KMS-11 (cell line): ENCODE measurements around the gene ASIC3.

ENCODE experiments used
- H2AFZ ChIP-seq: fragments of 200-600 bp; sonication (generic); 2 replicates; pipeline ENCODE4 v1.6.1; 2016; ENCODE audit warnings: antibody characterized with exemption, mixed run types, low read depth
- H3K27ac ChIP-seq: fragments of 200-600 bp; sonication (generic); 2 replicates; pipeline ENCODE4 v1.6.1; 2016; ENCODE audit warnings: mild to moderate bottlenecking, mixed run types
- H3K27me3 ChIP-seq: fragments of 200-600 bp; sonication (generic); 2 replicates; pipeline ENCODE4 v1.6.1; 2017; ENCODE audit warnings: mild to moderate bottlenecking, low read depth, mixed run types, moderate library complexity; ENCODE audit not compliant: insufficient read depth
- H3K36me3 ChIP-seq: fragments of 200-600 bp; sonication (generic); 2 replicates; pipeline ENCODE4 v1.6.1; 2017; ENCODE audit warnings: mild to moderate bottlenecking, mixed run types; ENCODE audit not compliant: insufficient read depth
- H3K4me1 ChIP-seq: fragments of 200-600 bp; sonication (generic); 2 replicates; pipeline ENCODE4 v1.6.1; 2016; ENCODE audit warnings: mild to moderate bottlenecking, low read depth, mixed run types; ENCODE audit not compliant: poor library complexity, severe bottlenecking
- H3K4me2 ChIP-seq: fragments of 200-600 bp; sonication (generic); 2 replicates; pipeline ENCODE4 v1.7.0; 2016; ENCODE audit warnings: mild to moderate bottlenecking, mixed run types
- H3K4me3 ChIP-seq: fragments of 200-600 bp; sonication (generic); IDR thresholded peaks from 2 replicates; pipeline ENCODE4 v1.6.1; 2017; ENCODE audit warnings: low read depth, low read length, mixed read lengths; ENCODE audit not compliant: insufficient read depth
- H3K79me2 ChIP-seq: fragments of 200-600 bp; sonication (generic); 2 replicates; pipeline ENCODE4 v1.6.1; 2016; ENCODE audit warnings: low read depth, mixed run types; ENCODE audit not compliant: insufficient read depth
- H3K9ac ChIP-seq: fragments of 200-600 bp; sonication (generic); 2 replicates; pipeline ENCODE4 v1.6.1; 2016; ENCODE audit warnings: mild to moderate bottlenecking, mixed run types
- H4K20me1 ChIP-seq: fragments of 200-600 bp; sonication (generic); 2 replicates; pipeline ENCODE4 v1.6.1; 2016; ENCODE audit warnings: mild to moderate bottlenecking, mixed run types; ENCODE audit not compliant: insufficient read depth
- TF ChIP-seq, protein P1 (sequence below): fragments of 200-600 bp; sonication (generic); conservative IDR thresholded peaks from 2 replicates; pipeline ENCODE4 v1.6.1; 2017; ENCODE audit warnings: low read depth, mild to moderate bottlenecking, antibody characterized with exemption, low read length, moderate library complexity, mixed read lengths

Gene ASIC3

DNA sequence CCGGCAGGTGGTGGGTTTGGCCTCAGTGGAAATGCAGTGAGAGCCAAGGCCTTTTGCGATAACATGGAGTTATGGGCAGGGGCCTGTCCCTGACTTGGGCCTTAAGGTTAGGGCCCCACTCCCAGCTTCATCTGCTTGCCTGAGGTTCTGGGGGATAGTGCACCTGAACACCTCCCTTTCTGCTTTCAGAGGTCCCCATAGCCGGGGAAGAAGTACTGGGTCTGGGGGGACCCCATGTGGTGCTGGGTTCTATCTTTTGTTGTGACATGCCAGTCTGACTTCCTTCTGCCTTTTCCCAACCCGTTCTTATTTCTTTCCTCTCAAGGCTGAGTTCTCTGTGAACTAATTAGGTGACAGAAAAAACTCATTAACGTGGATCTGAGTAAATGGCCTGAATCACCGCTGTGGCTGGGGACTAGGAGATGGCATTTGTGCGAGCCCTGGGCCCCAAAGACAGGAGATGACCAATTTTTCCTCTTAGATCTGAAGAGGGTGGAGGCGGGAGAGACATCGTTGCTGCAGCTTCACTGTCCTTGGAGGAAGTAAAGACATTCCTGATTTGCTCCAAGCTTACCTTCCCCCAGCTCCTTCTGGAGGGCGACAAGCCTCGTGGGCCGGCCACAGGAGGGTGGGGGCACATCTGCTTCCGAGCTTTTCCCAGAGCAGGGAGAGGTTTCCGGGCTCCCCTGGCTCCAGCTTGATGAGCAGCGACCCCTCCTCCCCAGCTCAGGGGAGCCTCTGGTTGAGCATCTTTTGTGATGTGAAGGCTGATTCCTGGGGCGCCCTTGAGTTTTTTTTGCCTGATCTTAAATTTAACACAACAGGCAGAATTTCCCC lies 39.9 kb downstream of the ASIC3 start:
- peak overlapping the region; percentile 39 for H3K4me3 ChIP-seq

DNA sequence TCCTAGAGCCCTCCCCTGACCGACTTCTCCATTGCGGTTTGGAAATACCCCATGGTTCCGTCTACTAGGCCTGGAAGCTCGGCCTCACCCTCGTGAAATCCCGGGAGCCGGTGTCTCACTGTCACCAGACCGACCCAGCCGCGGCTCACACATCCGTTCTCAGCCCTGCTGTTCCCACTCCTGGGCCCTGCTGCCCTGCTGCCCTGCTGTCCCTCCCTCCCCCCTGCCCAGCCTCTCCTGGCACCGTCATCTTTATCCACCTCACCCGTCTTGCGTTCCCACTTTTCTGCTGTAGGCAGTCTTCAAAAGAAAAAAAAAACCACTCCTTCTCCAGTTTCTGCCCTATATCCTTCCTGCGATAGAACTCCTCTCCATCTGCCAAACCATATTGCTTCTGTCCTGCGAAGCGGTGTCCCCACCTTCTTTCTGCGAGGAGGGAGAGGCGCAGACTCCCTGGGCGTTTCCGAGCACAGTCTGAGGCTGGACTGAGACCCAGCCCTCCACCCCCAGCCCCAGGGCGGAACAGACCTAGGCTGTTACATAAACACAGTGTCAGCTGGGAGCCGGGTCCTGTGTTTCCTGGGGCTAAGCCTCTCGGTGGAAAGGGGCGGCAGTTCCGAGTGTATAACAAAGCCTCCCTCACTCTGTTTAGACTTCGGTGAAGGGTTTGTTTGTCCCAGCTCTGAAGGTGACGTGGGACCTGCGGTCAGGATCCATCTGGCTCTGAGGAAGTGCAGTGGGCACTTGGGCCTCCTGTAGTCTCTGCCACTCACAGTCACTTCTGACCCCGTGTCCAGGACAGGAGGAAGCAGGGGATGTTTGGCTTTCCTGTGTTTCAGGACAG lies 40.7 kb downstream of the ASIC3 start:
- no peak overlapping the region for H3K27ac ChIP-seq
- peaks cover 14% of the 10 kb centered on the region for H4K20me1 ChIP-seq
- no peaks in the 10 kb centered on the region; the same call in 1 of the 2 replicates for H3K36me3 ChIP-seq
- no peak overlapping the region for H3K9ac ChIP-seq
- peaks cover 27% of the 10 kb centered on the region for H3K4me1 ChIP-seq
- no peaks in the 10 kb centered on the region for H3K27me3 ChIP-seq
- peak overlapping the region; percentile 99; the same call in 1 of the 2 replicates for H3K4me2 ChIP-seq
- H3K79me2 ChIP-seq: peaks cover 73% of the 10 kb centered on the region
- no peak overlapping the region for H2AFZ ChIP-seq
- TF ChIP-seq, protein P1, sequence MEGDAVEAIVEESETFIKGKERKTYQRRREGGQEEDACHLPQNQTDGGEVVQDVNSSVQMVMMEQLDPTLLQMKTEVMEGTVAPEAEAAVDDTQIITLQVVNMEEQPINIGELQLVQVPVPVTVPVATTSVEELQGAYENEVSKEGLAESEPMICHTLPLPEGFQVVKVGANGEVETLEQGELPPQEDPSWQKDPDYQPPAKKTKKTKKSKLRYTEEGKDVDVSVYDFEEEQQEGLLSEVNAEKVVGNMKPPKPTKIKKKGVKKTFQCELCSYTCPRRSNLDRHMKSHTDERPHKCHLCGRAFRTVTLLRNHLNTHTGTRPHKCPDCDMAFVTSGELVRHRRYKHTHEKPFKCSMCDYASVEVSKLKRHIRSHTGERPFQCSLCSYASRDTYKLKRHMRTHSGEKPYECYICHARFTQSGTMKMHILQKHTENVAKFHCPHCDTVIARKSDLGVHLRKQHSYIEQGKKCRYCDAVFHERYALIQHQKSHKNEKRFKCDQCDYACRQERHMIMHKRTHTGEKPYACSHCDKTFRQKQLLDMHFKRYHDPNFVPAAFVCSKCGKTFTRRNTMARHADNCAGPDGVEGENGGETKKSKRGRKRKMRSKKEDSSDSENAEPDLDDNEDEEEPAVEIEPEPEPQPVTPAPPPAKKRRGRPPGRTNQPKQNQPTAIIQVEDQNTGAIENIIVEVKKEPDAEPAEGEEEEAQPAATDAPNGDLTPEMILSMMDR: no peak
- no peak overlapping the region for H3K4me3 ChIP-seq

More for the DNA sequence above, 39.9 kb downstream of the ASIC3 start:
- Histone ChIP-seq H3K9ac (peak overlapping the region; percentile 89), H3K79me2 (peaks cover 64% of the 10 kb centered on the region), H2AFZ (peak overlapping the region; percentile 75), H3K36me3 (no peaks in the 10 kb centered on the region; the same call in 1 of the 2 replicates), H3K27ac (peak overlapping the region; percentile 65), H4K20me1 (peaks cover 6% of the 10 kb centered on the region; the same call in 1 of the 2 replicates), H3K4me2 (peak overlapping the region; percentile 99), H3K27me3 (no peaks in the 10 kb centered on the region), H3K4me1 (peaks cover 32% of the 10 kb centered on the region)
- TF ChIP-seq, protein P1: no peak

DNA sequence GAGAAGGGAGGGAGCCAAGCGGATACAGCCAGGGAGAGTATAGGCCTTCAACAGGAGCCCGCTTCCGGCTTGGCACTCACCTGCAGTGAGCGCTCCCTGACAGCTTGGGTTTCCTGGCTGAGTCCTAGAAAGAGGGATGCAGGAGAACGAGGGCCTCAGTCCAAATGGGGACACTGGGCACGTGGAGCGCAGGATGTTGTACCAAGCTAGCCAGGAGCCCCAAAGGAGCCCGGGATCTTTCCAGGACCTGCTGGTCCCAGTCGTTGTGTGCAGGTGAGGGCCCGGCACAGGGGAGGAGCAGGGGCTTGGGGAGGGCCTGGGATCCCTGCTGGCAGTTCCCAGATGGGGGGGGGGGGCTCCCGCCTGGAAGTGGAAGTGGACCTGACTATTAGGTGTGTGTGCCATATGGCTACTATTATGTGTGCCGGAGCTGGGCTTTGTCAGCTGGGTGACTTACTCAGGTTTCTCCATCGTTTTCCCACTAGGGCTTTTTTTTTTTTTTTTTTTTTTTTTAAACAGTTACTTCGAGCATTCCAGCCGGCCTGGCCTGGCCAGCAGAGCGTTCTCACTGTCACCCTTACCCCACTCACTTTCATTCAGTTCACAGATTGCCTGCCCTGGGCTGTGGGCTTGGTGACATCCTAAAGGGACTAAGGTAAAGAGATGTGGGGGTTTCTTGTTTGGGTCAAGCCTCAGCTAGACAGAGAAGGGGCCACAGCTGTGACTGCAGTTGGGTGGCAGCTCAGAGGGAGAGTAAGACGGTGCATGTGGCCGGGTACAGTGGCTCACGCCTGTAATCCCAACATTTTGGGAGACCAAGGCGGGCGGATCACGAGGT lies 41.8 kb downstream of the ASIC3 start:
- TF ChIP-seq, protein P1: no peak
- peaks cover 14% of the 10 kb centered on the region for H4K20me1 ChIP-seq
- H3K79me2 ChIP-seq: peaks cover 83% of the 10 kb centered on the region
- H3K36me3 ChIP-seq: no peaks in the 10 kb centered on the region; the same call in 1 of the 2 replicates
- H3K9ac ChIP-seq: no peak overlapping the region
- no peaks in the 10 kb centered on the region for H3K27me3 ChIP-seq
- no peak overlapping the region for H3K27ac ChIP-seq
- peaks cover 23% of the 10 kb centered on the region for H3K4me1 ChIP-seq
- no peak overlapping the region for H2AFZ ChIP-seq
- no peak overlapping the region for H3K4me2 ChIP-seq
- H3K4me3 ChIP-seq: no peak overlapping the region

DNA sequence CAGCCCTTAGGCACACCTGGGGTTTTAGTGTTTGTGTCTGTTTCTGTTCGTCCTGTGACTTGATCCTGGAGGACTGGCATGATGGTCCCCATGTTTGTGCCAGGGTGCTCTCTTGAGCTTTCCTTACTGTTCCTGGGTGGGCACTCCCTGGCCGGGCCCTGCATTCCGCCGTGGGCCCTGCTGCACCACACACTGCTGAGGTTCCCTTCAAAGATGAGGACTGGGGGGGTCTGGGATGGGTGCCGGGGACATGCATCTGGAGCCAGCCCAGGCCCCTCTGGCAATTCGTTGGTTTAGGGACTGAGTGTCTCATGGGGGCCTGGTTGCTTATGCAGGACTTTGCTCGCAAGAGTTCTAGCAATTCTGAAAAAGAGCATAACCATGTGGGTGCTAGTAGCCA lies 42.7 kb downstream of the ASIC3 start:
- Histone ChIP-seq H3K79me2 (peaks cover 92% of the 10 kb centered on the region), H4K20me1 (peaks cover 17% of the 10 kb centered on the region)

More for the DNA sequence above, 42.7 kb downstream of the ASIC3 start:
- H2AFZ ChIP-seq: no peak overlapping the region
- no peak overlapping the region for H3K4me2 ChIP-seq
- H3K9ac ChIP-seq: no peak overlapping the region
- H3K27ac ChIP-seq: no peak overlapping the region
- peaks cover 15% of the 10 kb centered on the region for H3K4me1 ChIP-seq
- TF ChIP-seq, protein P1: no peak
- no peaks in the 10 kb centered on the region; the same call in 1 of the 2 replicates for H3K36me3 ChIP-seq
- H3K27me3 ChIP-seq: no peaks in the 10 kb centered on the region
- no peak overlapping the region for H3K4me3 ChIP-seq
